ENCODE results near the gene MED20. TPM values are rescaled to one million over a fixed set of nuclear protein-coding genes. Genes with fewer than 3 reads are reported as not detected.

The MED20 gene
- total RNA-seq, 1 experiment from 2014 or later = 26.4 TPM

DNA sequence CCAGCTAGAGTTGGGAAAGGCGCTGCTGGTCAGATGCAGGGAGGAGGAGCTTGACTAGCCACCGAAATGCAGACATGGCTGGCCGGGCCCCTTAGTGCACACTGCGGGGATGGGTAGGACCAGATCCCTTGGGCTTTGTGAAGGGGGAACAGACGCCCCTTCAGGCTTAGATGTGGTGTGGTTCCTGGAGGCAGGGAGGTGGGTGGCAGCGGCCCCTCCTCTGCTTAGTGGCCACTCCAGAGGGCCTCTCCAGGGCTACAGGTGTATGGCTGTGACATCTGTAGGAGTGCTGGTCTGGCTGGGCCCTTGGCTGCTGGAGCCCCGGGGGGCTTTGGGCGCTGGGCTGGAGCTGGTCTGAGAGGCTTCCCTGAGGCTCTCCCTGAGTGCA lies 14.7 kb upstream of the MED20 start (continued):
- TF ChIP-seq EZH2phosphoT487 (IDR thresholded peaks at IDR 0.05; ENCODE audit: borderline replicate concordance) = no peak
- TF ChIP-seq, protein P1, sequence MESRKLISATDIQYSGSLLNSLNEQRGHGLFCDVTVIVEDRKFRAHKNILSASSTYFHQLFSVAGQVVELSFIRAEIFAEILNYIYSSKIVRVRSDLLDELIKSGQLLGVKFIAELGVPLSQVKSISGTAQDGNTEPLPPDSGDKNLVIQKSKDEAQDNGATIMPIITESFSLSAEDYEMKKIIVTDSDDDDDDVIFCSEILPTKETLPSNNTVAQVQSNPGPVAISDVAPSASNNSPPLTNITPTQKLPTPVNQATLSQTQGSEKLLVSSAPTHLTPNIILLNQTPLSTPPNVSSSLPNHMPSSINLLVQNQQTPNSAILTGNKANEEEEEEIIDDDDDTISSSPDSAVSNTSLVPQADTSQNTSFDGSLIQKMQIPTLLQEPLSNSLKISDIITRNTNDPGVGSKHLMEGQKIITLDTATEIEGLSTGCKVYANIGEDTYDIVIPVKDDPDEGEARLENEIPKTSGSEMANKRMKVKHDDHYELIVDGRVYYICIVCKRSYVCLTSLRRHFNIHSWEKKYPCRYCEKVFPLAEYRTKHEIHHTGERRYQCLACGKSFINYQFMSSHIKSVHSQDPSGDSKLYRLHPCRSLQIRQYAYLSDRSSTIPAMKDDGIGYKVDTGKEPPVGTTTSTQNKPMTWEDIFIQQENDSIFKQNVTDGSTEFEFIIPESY (IDR thresholded peaks at IDR 0.05; ENCODE audit: extremely low read depth, insufficient replicate concordance, low read length) = no peak
- TF ChIP-seq TCF7L2 (IDR thresholded peaks at IDR 0.05; ENCODE audit: borderline replicate concordance, extremely low read depth, insufficient read depth, insufficient read length) = no peak
- TF ChIP-seq JUND (IDR thresholded peaks at IDR 0.05) = no peak
- no peak for TF ChIP-seq SRF (IDR thresholded peaks at IDR 0.05; ENCODE audit: low read depth)
- TF ChIP-seq CBX3 (IDR thresholded peaks at IDR 0.05; ENCODE audit: low read depth) = no peak
- no peak for TF ChIP-seq ZNF274 (IDR thresholded peaks at IDR 0.05; ENCODE audit: low read depth, low read length)
- no peak for TF ChIP-seq FOSL1 (IDR thresholded peaks at IDR 0.05; ENCODE audit: low read depth)
- no peak for TF ChIP-seq SIN3A (IDR thresholded peaks at IDR 0.05; ENCODE audit: low read depth)
- TF ChIP-seq SP1 (IDR thresholded peaks at IDR 0.05; ENCODE audit: low read depth) = no peak
- no peak for TF ChIP-seq CEBPB (IDR thresholded peaks at IDR 0.05; ENCODE audit: low read depth)

DNA sequence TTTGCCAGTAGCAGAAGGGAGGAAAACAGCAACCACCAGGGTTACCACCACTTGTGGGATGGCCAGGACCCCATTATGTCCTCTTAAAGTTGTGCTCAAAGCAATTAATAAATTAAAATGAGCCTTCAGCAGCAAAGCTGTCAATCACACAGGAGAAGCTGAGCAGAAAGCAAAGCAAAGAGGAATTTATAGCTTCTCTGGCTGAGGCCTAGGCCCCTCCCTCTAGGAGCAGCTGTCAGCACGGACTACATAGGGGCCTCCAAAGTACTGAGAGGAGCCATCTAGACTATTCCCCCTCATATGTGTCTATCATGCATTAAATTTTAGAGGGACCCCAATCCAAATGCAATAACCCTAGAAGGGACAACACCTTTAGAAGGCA lies 14.2 kb upstream of the MED20 start:
- TF ChIP-seq SIN3A (IDR thresholded peaks at IDR 0.05; ENCODE audit: low read depth) (no peak), ZNF274 (IDR thresholded peaks at IDR 0.05; ENCODE audit: low read depth, low read length) (no peak), EGR1 (IDR thresholded peaks at IDR 0.05; ENCODE audit: low read depth) (no peak), FOSL1 (IDR thresholded peaks at IDR 0.05; ENCODE audit: low read depth) (no peak), YY1 (IDR thresholded peaks at IDR 0.05; ENCODE audit: extremely low read depth, insufficient replicate concordance, low read depth, low read length) (no peak), POLR2AphosphoS5 (IDR thresholded peaks at IDR 0.05; ENCODE audit: low read depth, low read length) (no peak)
- TF ChIP-seq, protein P2, sequence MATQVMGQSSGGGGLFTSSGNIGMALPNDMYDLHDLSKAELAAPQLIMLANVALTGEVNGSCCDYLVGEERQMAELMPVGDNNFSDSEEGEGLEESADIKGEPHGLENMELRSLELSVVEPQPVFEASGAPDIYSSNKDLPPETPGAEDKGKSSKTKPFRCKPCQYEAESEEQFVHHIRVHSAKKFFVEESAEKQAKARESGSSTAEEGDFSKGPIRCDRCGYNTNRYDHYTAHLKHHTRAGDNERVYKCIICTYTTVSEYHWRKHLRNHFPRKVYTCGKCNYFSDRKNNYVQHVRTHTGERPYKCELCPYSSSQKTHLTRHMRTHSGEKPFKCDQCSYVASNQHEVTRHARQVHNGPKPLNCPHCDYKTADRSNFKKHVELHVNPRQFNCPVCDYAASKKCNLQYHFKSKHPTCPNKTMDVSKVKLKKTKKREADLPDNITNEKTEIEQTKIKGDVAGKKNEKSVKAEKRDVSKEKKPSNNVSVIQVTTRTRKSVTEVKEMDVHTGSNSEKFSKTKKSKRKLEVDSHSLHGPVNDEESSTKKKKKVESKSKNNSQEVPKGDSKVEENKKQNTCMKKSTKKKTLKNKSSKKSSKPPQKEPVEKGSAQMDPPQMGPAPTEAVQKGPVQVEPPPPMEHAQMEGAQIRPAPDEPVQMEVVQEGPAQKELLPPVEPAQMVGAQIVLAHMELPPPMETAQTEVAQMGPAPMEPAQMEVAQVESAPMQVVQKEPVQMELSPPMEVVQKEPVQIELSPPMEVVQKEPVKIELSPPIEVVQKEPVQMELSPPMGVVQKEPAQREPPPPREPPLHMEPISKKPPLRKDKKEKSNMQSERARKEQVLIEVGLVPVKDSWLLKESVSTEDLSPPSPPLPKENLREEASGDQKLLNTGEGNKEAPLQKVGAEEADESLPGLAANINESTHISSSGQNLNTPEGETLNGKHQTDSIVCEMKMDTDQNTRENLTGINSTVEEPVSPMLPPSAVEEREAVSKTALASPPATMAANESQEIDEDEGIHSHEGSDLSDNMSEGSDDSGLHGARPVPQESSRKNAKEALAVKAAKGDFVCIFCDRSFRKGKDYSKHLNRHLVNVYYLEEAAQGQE (IDR thresholded peaks at IDR 0.05; ENCODE audit: low read depth) = no peak
- BruUV-seq (replicated peaks) = no TSS peak
- H2AFZ ChIP-seq (ENCODE audit: low read depth, low read length, poor library complexity, severe bottlenecking) = no peak overlapping the region
- H3K9me3 ChIP-seq (ENCODE audit: control insufficient read depth in 1 of 2, insufficient read depth in 1 of 2, low read depth in 1 of 2, low read length in 2 of 2) = no peaks in the 10 kb centered on the region
- peaks cover 10% of the 10 kb centered on the region; the same call in 1 of the 2 replicates for H3K79me2 ChIP-seq (ENCODE audit: insufficient read depth, low read length)
- H3K9ac ChIP-seq (ENCODE audit: low read length) = no peak overlapping the region
- ChIA-PET POLR2A (no interaction called here), CTCF (interaction anchor here (5.7 kb wide), 1 partner anchor 14 kb away, joined by 25 read pairs; the partner anchor contains the start of genes BYSL and MED20), RAD21 (ENCODE audit: low non-redundant PET in 1 of 2, low total read pairs in 2 of 2, uncharacterized antibody in 2 of 2, unreplicated experiment in 2 of 2) (no interaction called here)
- ATAC-seq = no peak
- DNase-seq (ENCODE audit: low read depth, low spot score) = no peak
- H3K9me2 ChIP-seq (ENCODE audit: insufficient read depth) = no peaks in the 10 kb centered on the region
- H3K4me2 ChIP-seq (ENCODE audit: low read length) = no peak overlapping the region
- H3K36me3 ChIP-seq (ENCODE audit: control insufficient read depth in 1 of 2, insufficient read depth in 2 of 2, low read length in 2 of 2) = peaks cover 31 to 39% of the 10 kb centered on the region in 2 experiments; a peak in 3 of 4 replicates
- H3K4me3 ChIP-seq (replicated peaks in 1 of 2; ENCODE audit: low read depth in 1 of 2, low read length in 2 of 2) = no peak overlapping the region
- H4K20me1 ChIP-seq (ENCODE audit: insufficient read depth) = no peaks in the 10 kb centered on the region
- no peak overlapping the region for H3K27ac ChIP-seq (ENCODE audit: low read depth, low read length)
- intact Hi-C loops (cut with micrococcal nuclease) = loop anchor here (5.0 kb wide), 1 partner anchor 148 kb away; the partner anchor contains the start of gene TOMM6
- peaks cover 6 to 20% of the 10 kb centered on the region in 2 experiments; a peak in 3 of 4 replicates for H3K4me1 ChIP-seq (ENCODE audit: control insufficient read depth in 1 of 2, insufficient read depth in 2 of 2, low read length in 2 of 2)
- H3K27me3 ChIP-seq (ENCODE audit: insufficient read depth, low read length) = no peaks in the 10 kb centered on the region
